ENCODE measurements around the gene FETUB.
"Not testable (repeated sequence)": the region's sequence is repeated elsewhere in the genome, so short reads cannot be mapped to it uniquely, and the experiment has no call there.

The FETUB gene

GRCh38 chr3:186614266-186614596 is 26.0 kb upstream of the FETUB start:
- DNase-seq = no peak

DNA sequence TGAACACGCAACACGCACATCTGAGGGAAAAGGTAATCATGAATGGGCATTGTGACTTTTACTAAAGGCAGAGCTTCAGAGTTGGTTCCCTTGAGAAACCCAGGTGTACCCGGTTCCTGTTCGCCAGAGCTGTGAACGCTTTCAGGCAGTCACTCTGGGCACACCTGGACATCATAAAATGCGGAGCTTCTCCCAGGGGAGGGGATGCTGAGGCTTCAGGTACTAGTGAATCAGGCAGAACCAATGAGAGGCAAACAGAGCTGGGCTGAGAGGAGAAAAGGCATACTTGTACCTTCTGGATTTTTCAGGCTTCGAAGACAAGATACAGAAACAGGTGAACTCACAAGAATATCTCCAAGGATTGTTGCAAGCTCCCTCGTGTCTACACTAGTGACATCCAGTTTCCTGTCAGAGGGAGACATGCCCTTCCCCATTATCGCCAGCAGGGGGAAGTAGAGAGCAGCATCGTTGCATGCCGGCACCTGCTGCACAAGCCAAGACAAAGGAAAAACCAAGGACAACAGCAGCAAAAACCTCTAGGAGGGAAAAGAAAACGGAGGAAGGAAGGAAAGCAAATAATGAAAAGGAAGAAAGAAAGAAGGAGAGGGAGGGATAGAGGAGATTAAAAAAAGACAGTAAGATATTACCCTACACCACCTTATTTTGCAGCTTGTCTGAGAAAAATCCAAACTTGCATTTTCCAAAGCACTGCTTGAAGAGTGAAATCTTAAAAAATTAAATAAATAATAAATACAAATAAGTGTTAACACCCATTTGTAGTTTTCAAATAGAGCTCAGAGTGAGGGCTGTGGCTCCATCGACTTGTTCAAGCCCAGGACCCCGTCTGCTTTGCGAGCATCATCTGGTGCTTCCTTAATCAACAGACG is 25.4 kb upstream of the FETUB start:
- peak; percentile 80 for DNase-seq

DNA sequence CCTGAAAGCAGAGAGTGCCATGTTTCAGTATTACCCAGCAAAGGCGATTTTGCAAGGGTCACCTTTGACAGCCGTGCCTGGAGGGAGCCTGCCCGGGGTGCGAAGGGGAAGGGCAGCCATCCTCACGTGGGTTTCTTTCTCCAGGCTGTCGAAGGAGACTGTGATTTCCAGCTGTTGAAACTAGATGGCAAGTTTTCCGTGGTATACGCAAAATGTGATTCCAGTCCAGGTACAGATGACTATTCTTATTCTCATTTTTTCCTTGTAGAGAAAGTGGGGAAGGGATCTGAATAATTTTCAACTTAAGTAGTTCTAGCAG is 23.9 kb upstream of the FETUB start:
- no peak for DNase-seq

DNA sequence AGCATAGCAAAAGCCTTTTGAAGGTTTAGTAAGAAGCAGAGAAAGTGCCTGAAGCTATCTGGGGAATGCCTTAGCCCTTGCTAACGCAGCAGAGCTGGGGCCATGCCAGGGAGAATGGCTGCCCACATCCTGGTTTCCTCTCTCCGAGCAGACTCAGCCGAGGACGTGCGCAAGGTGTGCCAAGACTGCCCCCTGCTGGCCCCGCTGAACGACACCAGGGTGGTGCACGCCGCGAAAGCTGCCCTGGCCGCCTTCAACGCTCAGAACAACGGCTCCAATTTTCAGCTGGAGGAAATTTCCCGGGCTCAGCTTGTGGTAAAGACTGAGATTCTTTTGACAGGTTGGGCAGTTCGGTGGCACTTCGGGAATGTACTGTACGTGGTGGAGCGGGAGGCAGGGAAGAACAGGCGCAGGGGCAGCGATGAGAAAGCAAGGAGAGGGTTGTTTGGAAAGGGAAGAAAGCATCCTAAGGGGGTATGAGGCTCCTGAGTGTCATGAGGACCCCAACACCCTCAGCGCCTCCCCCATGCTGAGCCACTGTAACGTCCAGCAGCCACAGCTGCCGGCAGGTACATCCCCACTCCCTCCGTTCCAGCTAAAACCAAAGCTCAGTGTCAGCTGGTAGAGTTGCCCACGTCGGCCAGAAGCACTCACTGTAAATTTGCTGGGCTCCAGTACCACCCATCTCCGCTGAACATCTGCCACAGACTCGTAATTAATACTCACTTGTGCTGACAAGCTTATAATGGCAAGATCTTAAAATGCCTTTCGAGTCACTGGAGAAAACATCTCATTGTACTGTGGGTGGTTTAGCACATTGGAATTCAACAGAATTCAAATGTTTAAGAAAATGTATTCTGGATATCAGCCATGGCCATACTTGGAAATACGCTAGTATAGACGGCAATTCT is 22.9 kb upstream of the FETUB start:
- peak; percentile 81 for DNase-seq

DNA sequence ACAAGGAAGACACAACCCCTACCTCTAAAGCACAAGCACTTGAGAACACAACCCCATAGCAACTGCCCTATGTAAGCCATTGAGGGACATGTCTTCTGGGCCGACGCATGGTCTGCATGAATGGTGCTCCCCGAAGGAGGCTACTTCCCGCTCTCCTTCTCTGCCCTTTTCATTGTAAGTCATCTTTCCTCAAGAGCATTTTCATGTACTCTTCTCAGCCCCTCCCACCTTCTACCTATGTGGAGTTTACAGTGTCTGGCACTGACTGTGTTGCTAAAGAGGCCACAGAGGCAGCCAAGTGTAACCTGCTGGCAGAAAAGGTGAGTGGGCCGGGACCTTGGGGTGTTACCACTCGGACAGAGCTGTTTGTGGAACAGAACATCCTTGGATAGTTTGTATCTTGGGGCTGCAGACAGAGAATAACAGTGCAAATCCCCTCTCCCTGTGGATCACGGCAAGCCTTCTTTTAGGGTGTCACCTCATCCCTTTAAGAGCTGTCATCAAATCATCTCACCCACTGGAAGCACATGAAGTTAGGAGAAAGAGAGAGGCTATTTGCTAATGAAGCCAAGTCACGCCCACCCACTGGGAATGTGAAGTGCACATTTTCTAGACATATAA is 21.8 kb upstream of the FETUB start:
- DNase-seq = no peak

DNA sequence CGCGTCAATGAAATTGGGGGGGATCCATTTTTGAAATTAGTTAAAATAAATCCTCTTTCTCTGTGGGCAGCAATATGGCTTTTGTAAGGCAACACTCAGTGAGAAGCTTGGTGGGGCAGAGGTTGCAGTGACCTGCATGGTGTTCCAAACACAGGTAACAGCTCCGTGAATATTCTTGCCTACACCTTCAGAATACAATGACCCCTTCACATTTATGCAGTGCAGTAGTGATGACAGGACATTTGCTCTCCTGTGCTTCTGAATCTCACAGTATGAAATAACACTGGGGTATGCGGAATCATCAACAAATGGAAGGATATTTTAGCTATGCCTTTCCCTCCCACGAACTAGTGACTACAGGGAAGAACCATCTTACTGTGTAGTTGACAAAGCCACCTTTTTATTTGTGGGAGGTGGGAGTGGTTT is 20.4 kb upstream of the FETUB start:
- no peak for DNase-seq

DNA sequence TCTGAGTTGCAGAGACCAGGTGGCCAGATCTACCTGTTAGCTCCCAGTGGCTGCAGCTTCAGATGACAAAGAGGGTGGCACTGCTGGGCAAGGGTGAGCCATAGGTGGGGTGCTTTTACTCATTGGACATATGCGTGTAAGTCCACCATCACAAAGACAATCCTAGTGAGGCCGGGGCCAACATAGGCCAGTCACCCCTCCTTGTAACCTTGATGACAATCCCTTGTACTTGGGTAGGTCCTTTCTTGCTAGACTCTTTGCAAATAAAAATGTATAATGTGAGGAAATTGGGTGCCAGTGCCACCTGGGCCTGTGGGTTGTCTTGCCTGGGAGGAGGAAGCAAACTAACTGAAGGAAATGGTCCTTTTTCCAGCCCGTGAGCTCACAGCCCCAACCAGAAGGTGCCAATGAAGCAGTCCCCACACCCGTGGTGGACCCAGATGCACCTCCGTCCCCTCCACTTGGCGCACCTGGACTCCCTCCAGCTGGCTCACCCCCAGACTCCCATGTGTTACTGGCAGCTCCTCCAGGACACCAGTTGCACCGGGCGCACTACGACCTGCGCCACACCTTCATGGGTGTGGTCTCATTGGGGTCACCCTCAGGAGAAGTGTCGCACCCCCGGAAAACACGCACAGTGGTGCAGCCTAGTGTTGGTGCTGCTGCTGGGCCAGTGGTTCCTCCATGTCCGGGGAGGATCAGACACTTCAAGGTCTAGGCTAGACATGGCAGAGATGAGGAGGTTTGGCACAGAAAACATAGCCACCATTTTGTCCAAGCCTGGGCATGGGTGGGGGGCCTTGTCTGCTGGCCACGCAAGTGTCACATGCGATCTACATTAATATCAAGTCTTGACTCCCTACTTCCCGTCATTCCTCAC is 19.7 kb upstream of the FETUB start:
- no peak for DNase-seq

DNA sequence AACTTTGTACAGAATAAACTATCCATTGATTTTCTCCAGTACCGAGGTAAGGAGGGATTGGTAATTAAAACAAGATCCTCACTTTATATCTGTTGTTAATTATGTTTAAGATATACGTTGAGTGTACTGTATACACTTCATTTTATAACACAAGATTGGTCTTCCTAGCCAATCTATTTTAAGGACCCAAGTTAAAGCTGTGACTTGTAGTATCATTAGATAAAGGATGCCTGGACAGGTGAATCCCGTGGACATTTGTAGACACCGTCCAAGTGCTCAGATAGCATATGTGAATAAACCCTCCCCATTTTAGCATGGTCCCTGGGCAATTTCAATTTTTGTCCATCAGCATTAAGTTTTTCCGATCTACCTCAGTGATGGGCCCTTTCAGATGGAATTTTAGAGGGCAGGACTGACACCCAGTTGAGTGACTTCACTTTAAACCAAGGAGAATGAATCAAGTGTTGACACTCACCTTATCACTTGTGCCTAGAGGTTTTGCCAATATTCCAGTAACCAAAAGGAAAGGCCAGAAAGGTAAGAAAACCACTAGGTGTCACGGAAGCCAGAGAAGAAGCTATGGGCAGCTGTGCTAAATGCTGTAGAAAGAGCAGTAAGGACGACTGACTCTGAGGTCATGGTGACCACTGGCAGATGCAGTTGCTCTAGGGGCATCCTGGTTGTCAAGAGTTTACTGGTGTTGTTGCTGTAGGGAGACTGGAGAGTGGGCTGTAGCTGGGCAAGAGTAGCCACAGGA is 18.1 kb upstream of the FETUB start:
- no peak for DNase-seq

DNA sequence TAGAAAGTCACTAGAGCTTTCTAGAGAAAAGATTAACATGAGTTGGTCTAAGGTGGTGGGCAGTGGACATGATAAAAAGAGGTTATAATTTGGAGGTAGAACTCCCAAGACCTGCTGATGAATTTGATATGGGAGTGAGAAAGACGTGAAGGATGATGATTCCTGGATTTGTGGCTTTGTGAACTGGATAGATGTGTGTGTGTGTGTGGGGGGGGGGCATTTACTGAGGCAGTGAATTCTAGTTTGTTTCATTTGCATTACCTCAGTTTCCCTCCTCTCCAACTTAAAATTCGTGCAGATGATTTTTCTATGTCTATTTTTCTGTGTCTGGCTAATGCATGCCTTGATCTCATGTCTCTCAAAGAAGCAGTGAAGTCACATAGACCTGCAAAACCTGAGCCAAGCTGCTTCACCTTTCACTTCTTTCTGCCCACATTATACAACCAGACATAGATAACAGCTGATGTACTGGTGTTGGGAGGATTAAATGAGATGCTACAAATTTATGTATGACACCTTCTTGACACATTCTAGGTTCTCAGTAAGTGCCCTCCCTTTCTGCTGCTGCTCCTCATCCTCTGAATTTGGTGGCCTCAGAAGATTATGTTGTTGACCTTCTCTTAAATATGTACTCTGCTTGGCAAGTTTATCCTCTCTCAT is 17.4 kb upstream of the FETUB start:
- no peak for DNase-seq

- no peak for DNase-seq
Observed at GRCh38 chr3:186624598-186624997, 15.6 kb upstream of the FETUB start.

DNA sequence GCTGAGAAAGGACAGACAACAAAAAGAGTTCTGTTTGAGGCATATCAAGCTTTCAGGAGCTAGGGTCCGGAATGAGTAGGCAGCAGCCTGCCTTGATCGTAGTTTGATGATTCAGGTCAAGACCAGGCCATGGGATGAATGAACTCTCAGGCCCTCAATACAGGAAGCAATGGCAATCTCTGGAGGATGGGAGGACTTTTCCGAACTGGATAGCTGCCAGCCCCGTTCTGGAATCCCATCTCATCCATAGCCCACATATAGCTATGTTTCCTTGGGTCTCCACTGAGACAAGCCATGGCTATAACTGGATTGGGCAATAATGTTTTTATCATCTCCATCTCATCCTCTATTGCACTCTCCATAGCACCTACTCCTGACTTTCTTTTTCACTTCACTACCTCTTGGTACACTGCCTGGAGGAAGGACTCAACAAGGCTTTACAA is 14.6 kb upstream of the FETUB start:
- no peak for DNase-seq

- DNase-seq = no peak
Observed at GRCh38 chr3:186626254-186626847, 13.8 kb upstream of the FETUB start.

GRCh38 chr3:186627852-186628414 is 12.3 kb upstream of the FETUB start:
- no peak for DNase-seq

- no peak for DNase-seq
Observed at GRCh38 chr3:186628756-186629155, 11.4 kb upstream of the FETUB start.

DNA sequence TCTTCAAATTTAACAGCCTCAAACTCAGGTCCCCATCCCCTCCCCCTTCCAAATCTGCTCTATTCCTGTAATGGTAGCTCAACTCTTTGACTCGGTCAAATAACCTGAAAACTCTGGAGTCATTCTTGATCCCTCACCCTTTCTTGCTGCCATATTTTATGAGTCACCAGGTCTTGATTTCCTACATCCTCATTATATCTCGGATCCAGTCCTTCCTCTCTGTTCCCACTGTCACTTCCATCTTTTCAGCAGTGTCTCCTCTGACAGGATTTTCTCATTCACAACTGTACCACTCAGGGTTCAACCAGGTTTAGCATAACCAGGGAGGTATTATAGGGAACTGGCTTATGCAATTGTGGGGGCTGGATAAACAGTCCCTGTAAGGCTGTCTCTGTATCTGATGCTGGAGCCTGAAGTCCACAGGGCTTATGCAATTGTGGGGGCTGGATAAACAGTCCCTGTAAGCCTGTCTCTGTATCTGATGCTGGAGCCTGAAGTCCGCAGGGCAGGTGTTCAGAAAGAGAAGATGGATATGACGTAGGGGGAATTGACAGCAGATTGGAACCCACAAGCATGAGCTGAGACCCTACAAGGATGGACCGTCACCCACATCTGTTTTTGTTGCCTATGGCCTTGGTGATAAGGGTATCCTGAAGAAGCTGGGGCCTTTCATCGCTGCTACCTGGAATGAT is 9.1 kb upstream of the FETUB start:
- no peak for DNase-seq

GRCh38 chr3:186633481-186633880 is 6.7 kb upstream of the FETUB start:
- DNase-seq = no peak

DNA sequence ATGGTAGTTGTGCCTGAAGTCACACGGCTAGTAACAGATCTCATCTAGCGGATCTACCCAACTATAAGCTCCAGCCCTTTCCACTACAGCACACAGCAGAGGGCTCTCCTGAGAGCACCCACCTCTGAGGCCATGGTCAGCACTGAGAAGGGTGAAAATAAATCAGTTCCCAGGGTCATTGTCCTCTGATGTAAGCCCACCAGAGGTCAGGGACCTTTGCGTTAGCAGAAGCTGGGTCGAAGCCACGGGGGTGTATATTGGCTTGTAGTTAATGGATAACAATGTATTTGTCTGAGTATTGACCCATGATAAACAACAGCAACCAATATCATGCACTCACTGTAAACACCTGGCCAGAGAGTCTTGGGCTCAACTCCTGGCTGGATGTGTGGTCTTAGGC is 6.0 kb upstream of the FETUB start:
- DNase-seq = not testable (repeated sequence)

- DNase-seq = no peak
Observed at GRCh38 chr3:186635532-186635931, 4.7 kb upstream of the FETUB start.

DNA sequence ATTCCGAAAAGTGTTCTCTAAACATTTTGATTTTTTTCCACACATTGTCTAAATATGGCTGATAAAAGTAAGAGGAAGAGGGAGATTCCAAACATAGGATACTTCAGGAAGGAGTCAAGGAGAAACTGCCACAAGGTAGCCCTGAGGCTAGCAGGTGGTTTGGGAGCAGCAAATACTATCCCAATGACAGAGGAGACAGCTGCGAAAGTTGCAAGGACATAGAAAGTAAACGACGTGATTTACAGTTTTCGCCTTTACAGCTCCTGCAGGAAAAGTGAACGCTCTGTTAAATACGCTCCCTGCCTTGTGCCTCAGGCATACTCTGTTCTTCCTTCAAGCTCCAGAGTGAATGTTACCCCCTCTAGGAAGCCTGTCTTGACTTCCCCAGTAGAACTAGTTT is 3.7 kb upstream of the FETUB start:
- no peak for DNase-seq

GRCh38 chr3:186637686-186638085 is 2.5 kb upstream of the FETUB start:
- DNase-seq = no peak
